ENCODE results near the gene ZMYM5.
"Not testable (repeated sequence)": the region's sequence is repeated elsewhere in the genome, so short reads cannot be mapped to it uniquely, and the experiment has no call there.

The ZMYM5 gene

DNA sequence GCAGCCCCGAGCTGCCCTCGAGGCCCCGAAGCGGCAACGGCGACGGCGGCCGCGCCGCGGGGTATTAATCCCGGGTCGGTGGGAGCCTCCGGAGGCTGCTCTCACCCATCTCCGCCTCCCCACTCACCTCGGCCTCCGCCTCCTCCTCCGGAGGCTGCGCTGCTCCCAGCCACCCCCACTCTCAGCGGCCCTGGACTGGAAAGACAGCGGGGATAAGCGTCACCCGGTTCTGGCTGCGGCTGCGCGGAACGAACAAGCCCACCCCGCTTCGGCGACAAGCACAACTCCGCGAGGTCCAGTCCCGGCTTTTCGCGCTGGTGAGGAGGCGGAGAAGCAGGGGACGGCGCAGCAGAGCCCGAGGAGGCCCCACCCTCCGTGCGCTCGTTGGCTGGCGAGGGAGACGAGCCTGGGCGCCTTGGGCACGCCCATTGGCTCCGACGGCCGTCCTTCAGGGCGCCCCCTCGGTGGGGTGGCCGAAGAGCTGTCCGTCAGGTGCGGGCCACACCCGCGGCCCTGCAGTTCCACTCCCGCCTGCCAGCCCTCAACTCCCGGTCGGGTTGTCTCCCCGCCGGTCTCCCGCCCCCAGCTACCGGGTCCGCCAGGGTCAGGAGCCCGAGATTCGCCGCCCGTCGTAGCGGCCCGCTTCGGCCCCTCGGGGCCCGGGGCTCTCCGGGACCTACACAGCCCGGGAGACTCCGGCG lies at the start of gene ZMYM5:
TSS of gene ZMYM5 (minus strand) at position 327 of the 701 bp plus-strand sequence. CDS start 11,469 bp downstream, outside the sequence.
- DNase-seq, result peak; percentile 86

DNA sequence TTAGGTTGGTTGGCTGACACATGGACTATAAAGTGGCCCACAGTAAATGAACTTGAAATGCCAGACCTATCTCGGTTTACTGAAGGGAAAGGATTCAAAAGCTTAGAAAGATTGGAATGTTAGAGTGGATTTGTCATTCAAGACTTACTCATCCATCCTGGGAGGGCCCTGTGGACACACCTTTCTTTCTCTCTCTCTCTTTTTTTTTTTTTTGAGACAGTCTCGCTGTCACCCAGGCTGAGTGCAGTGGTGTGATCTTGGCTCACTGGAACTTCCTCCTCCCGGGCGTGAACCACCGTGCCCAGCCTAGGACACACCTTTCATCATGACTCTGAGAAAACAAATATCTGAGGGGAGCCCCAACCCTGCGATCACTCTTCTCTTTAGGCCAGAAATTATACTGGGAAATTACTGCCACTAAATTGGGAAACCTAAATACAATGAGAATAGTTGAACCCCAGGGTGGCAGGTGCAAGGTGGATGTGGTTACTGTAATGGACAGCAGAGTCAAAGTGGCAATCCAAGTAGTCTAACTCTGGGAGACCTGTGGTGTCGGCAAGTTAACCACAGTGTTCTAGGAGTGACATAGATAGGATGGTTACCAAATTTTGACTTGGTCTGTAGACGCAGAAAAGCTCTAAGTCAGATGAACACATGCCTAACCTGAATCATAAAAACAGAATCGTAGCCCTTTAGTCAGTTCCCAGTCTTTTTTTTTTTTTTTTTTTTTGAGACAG lies 47.1 kb upstream of the ZMYM5 start:
- no peak for DNase-seq

DNA sequence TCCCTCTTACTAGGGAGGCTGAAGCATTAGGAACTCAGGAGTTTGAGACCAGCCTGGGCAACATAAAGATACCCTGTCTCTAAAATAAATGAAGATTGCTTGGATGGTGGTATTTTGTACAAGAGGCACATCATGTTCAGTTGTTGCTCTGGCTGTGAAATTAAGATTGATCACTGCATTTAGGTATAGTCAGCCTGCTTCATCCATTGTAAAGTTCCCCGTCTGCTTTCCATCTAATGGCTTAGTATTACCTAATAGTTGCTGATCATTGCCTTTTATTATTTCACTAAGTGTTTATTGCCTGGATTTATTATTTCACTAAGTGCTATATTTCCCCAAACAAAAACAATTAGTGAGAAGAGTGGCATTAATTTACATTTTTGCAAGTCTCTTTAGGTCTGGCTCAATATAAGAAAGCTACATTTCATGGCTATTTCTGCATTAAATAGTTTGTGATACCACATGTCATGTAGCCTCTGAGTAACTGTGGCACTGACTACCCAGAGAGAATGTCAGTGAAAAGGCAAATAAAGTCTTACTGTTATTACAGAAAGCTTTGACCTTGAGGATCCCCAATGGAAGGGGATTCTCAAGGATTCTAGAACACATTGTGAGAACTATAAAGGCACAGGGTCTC lies 45.0 kb upstream of the ZMYM5 start:
- no peak for DNase-seq

DNA sequence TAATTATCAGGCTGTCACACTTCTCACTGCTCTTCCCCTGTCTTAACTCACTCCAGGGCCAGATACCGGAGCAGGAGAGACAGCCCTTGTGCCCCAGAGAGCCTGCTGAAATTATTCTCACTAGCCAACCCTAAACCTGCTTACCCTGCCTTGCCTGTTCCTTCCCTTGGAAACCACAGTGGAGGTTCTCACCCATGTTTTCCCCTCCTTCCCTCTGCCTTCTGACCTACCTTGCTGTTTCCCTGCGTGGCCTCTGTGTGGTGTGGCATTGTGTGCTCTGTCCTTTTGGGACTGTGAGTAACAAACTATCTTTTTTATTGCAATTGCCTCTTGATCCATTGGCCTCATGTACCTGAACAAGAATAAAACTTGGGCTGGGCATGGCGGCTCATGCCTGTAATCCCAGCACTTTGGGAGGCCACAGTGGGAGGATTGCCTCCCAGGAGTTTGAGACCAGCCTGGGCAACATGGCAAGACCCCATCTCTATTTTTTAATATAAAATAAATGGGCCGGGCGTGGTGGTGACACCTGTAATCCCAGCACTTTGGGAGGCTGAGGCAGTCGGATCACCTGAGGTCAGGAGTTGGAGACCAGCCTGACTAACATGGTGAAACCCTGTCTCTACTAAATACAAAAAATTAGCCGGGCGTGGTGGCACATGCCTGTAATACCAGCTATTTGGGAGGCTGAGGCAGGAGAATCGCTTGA lies 42.2 kb upstream of the ZMYM5 start:
- DNase-seq, result not testable (repeated sequence)

DNA sequence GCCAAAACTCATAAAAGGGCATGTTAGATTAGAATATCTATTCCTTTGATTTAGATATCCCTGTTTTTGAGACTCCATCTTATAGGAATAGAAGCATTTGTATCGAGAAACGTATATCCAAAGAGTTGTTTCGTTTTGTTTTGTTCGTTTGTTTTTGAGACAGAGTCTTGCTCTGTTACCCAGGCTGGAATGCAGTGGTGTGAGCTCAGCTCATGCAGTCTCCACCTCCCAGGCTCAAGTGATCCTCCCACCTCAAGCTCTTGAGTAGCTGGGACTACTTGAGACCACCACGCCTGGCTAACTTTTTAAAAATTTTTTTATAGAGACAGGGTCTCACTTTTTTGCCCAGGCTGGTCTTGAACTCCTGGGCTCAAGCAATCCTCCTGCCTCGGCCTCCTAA lies 26.6 kb upstream of the ZMYM5 start:
- no peak for DNase-seq

DNA sequence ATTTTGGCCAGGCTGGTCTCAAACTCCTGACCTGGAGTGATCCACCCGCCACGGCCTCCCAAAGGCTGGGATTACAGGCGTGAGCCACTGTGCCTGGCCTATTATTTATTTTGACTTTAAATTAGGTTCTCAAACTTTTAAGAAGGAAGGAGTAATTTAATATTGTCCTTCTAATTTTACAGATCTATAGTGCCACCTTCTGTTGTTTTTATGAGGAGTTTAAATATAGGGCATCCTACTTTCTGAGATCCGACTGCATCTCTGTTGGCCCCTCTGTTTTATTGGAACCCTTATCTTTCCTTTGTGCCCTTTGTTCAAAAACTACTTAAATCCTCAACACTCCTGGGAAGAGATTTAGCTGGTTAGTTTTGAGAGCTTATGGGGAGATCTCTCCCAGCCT lies 25.4 kb upstream of the ZMYM5 start:
- no peak for DNase-seq

DNA sequence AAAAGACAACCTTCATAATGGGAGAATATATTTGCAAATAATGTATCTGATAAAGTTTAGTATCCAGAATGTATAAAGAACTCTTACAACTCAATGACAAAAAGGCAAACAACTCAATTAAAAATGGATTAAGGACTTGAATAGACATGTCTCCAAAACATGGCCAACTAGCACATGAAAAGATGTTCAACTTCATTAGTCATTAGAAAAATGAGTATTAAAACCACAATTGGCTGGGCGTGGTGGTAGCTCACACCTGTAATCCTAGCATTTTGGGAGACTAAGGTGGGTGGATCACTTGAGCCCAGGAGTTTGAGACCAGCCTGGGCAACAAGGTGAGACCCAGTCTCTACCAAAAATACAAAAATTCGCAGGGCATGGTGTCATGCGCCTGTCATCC lies 18.8 kb upstream of the ZMYM5 start:
- DNase-seq, result no peak

DNA sequence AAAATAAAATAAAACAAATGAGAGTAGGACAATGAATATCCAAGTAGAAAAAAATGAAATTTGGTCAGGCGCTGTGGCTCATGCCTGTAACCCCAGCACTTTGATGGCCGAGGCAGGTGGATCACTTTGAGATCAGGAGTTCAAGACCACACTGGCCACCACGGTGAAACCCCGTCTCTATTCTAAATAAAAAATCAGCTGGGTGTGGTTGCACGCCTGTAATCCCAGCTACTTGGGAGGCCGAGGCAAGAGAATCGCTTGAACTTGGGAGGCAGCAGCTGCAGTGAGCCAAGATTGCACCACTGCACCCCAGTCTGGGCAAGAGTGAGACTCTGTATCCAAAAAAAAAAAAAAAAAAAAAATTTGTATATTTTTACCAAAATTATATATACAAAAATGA lies 18.2 kb upstream of the ZMYM5 start:
- DNase-seq, result no peak

DNA sequence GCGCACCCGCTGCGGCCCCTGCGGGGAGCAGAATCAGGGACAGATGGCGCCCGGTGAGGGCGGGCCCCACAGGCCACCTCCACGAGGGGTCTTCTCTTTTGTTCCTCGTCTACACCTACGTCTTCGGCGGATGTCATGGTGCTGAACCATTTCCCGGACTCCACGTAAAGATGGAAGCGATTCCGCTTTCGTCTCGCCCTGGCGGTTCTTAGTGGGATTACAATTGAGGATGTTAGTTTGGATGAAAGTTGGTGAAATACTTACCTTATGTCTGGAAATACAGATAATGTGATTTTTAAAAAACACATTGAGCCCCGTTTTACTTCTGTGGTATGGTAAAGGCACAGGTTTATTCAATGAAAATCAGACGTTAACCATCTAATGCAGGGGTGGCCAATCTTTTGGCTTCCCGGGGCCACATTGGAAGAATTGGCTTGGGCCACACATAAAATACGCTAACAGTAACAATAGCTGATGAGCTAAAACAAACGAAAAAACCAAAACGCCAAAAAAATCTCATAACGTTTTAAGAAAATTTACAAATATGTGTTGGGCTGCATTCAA lies 1.4 kb upstream of the ZMYM5 start:
- DNase-seq, result peak; percentile 16

DNA sequence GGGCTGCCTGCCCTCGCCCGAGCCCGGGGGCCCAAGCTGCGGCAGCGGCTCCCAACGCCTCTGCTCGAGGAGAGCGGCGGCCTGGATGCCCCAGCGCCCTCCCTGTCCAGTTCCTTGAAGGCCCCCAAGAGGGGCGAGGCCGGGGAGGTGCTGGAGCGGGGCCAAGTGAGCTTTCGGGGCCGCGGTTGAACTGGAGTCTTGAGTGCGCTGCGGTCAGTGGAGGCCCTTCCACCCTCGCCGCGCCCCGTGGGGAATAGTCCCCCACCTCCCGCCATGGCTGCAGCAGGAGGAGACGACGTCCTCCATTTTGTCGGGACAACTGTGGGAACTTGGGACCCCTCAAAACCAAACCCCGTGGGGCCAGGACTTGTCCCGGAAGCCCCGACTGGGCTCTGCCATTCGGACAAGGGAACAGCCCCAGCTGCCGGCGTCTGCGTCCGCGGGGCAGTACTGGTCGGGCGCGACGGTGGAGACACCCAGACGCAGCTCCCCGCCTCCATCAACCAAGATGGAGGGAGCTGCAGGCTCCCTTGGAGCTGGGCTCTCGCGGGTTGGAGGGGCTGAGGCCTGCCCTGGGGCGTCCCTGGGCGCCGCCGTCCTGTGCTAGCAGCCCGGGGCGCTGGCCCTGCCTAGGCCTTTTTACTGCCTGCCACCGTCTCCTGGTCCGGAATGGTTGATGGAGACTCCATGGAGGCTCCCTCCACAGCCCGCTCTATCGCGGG lies 736 bp upstream of the ZMYM5 start:
- DNase-seq, result no peak

DNA sequence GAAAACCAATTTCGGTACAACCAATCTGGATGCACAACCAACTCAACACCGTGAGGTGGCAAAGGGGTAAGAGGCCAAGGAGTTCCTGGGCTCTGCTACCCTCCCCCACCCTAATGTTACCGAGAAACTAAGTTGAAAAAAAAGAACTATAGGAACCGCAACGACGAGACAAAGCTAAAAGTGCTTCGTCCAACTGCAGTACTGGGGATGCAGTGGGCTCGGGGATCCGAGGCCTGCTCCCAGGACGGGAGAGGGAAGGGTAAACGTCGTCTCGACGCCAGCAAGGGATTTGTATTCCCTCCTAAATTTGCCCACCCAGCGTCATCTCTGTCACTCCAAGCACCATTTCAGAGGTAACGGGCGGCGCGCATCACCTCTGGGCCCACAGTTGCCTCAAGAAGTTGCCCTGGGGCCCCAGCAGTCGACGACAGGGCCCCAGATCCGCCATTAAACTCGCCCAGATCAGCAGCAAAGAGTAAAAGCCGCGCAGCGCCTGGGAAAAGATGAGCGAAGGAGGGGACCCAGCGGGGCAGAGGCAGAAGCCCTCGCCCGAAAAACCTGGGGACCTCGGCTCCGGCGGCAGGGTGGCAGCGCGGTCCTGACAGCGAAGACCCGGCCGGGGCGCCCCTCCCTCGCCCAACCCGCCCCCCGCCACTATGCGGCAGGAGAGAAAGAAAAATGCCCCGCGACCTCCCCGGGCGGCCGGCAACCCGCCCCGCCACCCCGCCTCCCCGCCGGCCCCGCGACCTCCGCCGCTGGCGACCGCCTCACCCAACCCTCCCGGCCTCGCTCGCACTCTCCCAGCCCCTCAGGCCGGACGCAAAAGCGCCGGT lies 752 bp downstream of the ZMYM5 start:
- no peak for DNase-seq

DNA sequence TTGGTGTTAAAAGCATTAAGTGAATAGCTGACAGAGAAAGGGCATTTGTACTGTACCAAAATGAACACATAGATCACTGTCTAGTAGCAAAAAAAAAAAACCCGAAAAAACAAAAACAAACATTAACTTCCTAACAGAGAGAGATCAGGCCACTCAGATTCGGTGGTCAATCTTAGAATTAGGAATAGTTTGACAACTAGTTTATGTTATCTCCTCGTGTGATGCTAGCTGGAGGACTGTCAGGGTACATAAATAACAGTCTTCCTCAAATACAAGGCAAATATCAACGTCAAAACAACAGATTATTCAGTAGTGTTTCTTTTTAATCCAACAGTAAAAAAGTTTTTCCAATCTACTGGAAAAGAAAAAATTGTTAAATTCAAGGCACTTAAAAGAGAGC lies 1.7 kb downstream of the ZMYM5 start:
- no peak for DNase-seq

DNA sequence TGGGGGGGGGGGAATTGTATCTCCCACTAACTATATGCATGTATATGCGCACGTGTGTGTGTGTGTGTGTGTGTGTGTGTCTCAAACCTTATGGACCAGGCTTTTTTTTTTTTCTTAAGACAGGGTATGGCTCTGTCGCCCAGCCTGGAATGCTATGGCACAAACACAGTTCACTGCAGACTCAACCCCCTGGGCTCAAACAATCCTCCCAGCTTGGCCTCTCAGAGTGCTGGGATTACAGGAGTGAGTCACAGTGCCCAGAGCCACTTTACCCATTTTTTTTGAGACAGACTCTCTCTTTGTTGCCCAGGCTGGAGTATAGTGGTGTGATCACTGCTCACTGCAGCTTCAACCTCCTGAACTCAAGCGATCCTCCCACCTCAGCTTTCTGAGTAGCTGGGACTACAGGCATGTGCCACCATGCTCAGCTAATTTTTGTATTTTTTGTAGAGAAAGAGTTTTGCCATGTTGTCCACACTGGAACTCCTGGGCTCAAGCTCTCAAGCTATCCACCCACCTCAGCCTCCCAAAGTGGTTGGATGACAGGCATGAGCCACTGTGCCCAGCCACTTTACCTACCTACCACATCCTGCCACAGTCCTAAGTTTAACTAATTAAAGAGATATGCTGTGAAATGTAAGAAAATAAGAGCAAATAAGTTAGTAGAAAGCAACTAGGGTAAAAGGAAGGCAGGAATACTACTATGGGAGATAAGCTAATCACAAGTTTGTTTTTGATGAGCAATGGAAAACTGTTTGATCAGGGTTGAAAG lies 2.4 kb downstream of the ZMYM5 start:
- no peak for DNase-seq

DNA sequence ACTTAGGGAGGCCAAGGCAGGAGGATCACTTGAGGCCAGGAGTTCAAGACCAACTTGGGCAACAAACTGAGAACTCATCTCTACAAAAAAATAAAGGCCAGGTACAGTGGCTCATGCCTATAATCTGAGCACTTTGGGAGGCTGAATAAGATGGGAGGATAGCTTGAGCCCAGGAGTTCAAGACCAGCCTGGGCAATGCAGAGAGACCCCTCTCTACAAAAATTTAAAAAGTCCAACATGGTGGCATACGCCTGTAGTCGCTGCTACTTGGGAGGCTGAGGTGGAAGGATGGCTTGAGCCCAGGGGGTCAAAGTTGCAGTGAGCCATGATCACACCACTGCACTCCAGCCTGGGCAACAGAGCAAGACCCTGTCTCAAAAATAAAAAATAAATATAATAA lies 5.8 kb downstream of the ZMYM5 start:
- not testable (repeated sequence) for DNase-seq

DNA sequence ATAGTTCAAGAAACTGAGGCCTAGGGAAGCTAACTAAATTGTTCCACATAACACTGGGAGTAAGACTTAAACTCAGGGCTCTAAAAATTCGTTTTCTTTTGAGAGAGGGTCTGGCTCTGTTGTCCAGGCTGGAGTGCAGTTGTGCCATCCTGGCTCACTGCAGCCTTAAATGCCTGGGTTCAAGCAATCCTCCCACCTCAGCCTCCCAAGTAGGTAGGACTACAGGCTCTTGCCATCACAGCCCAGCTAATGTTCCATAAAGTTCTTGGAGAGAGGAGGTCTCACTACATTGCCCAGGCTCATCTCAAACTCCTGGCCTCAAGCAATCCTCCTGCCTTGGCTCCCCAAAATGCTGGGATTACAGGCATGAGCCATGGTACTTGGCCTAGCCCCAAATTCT lies 10.7 kb downstream of the ZMYM5 start:
- no peak for DNase-seq

DNA sequence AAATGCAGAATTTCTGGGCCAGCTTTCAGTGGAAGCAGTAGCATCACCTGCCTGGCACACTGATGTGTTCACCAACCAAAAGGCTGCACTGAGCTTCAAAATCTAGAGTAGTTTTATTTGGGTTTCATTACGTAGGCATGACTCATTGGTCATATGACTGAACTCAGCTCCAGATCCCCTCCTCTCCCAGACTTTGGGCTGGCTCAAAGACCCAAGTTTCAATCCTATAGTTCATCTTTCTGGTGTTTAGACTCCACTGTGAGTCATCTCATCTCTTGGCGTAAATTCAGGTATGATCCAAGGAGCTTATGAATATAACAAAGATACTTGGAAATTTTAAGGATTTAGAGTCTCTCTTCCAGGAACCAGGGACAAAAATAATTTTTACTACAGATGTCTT lies 17.7 kb downstream of the ZMYM5 start:
- DNase-seq, result no peak

DNA sequence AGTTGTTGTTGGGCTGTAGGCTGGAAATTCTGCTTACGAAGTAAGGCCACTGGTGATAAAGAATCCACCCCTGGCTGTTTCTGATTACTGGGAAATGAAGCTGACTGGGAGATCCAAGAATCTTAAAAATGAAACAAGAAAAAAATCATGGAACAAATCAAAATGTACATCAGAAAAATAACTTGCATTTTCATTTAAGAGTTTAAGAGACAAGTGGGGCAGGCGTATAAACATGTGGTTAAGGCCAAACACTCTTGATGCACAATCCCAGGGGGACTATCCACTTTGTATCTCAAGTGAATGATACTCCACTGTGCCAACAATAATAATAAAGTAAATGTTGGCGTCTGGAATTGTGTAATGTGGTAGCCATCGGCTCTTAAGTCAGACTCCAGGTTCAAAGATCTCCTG lies 24.6 kb downstream of the ZMYM5 start:
- DNase-seq, result no peak

DNA sequence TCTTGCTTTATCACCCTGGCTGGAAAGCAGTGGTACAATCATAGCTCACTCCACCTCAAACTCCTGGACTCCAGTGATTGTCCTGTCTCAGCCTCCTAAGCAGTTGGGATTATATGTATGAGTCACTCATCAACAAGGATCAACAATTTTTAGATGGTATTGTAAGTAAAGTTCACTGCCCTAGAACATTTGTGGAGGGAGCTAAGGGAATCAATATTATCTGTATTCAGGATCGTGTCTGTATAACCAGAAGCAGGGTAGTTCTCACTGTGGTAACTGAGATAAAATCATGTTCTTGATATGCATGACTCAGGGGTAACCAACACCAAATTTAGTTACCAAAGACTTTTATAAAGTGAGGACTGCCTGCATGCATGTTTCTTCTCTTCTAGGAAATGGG lies 27.0 kb downstream of the ZMYM5 start:
- DNase-seq, result no peak

DNA sequence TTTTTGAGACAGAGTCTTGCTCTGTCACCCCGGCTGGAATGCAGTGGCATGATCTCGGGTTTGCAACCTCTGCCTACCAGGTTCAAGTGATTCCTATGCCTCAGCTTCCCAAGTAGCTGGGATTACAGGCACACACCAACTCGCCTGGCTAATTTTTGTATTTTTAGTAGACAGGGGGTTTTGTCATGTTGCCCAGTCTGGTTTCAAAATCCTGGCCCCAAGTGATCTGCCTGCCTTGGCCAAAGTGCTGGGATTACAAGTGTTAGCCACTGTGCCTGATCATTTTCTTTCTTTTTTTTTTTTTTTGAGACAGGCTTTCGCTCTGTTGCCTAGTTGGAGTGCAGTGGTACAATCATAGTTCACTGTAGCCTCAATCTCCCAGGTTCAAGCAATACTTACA lies 28.7 kb downstream of the ZMYM5 start:
- DNase-seq, result no peak

DNA sequence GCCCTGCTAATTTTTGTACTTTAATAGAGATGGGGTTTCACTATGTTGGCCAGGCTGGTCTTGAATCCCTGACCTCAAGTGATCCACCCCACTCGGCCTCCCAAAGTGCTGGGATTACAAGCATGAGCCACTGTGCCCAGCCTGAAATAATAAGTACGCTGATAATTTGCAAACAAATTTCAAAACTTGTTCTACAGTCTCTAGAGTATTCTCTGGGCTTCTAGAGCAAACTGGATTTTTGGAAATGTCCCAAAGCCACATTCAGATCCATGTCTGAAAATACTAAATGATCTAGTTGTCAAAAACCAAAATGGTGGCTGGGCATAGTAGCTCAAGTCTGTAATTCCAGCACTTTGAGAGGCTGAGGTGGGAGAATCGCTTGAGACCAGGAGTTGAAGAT lies 40.8 kb downstream of the ZMYM5 start:
- no peak for DNase-seq
